Lung (tissue), 12 donors: ENCODE results near the gene BPNT1. TPM values are rescaled to one million over a fixed set of nuclear protein-coding genes. Genes with fewer than 3 reads are reported as not detected.

Experiments
- ATAC-seq: fragments of 200-7000 bp; cut with Tn5 transposase; one replicate; pipeline ENCODE4 v1.9.1; 2020; ENCODE audit warnings: moderate number of reproducible peaks; ENCODE audit not compliant: insufficient read depth, low FRiP score
- DNase-seq, 3 donors: peaks; one replicate each; pipeline ENCODE4 v3.0.0-alpha.2; 2013 to 2017
- H3K27ac ChIP-seq, 2 donors: one replicate each; pipeline ENCODE4 v1.5.1; 2013; ENCODE audit warnings: mild to moderate bottlenecking in 2 of 2, moderate library complexity in 2 of 2, control low read depth in 1 of 2, inconsistent platforms in 1 of 2, low read depth in 1 of 2, low read length in 1 of 2
- H3K27me3 ChIP-seq, 3 donors: one replicate each; pipeline ENCODE4 v1.5.1; 2013; ENCODE audit warnings: low read length in 2 of 3; ENCODE audit not compliant: control insufficient read depth in 3 of 3, insufficient read depth in 3 of 3
- H3K36me3 ChIP-seq, 4 donors: one replicate each; pipeline ENCODE4 v1.5.1; 2013; ENCODE audit warnings: low read length in 4 of 4, mild to moderate bottlenecking in 1 of 4, moderate library complexity in 1 of 4; ENCODE audit not compliant: control insufficient read depth in 4 of 4, insufficient read depth in 4 of 4
- H3K4me1 ChIP-seq, 5 donors: one replicate each; pipeline ENCODE4 v1.5.1; 2013; ENCODE audit warnings: low read length in 5 of 5, mild to moderate bottlenecking in 2 of 5, moderate library complexity in 1 of 5; ENCODE audit not compliant: control insufficient read depth in 5 of 5, insufficient read depth in 5 of 5
- H3K4me3 ChIP-seq: one replicate; pipeline ENCODE4 v1.5.1; 2013; ENCODE audit warnings: mild to moderate bottlenecking, control low read depth, moderate library complexity
- H3K9ac ChIP-seq, 2 donors: one replicate each; pipeline ENCODE4 v1.5.1; 2013; ENCODE audit warnings: low read length in 2 of 2, control low read depth in 1 of 2; ENCODE audit not compliant: insufficient read depth in 1 of 2
- H3K9me3 ChIP-seq, 4 donors: one replicate each; pipeline ENCODE4 v1.5.1; 2013; ENCODE audit warnings: low read length in 3 of 4, mild to moderate bottlenecking in 1 of 4, moderate library complexity in 1 of 4; ENCODE audit not compliant: control insufficient read depth in 4 of 4, insufficient read depth in 3 of 4
- CTCF ChIP-seq: IDR thresholded peaks from 2 replicates; pipeline ENCODE4 v1.5.1; 2012; ENCODE audit warnings: mild to moderate bottlenecking; ENCODE audit errors: control extremely low read depth, extremely low read depth
- WGBS, 2 donors: extraction: QIAGEN DNeasy Blood & Tissue Kit; methylation state at CpG; one replicate each; pipeline ENCODE4 v1.1.7; 2013; 5-methylcytosine and 5-hydroxymethylcytosine counted together
- polyA plus RNA-seq, 2 donors: library from polyadenylated mRNA; stranded (reverse); fragments of 200-250 nt; gene quantifications; one replicate each; pipeline ENCODE4 v1.2.1, GENCODE V29; 2013
- total RNA-seq, 2 donors: library from RNA; depleted of rRNA in 1 of 2; stranded (reverse); fragments of >200 nt in 1 of 2; gene quantifications; one replicate each; pipeline ENCODE4 v1.2.1, GENCODE V29; 2014 to 2021
- donor health status: control.
- donor health status: control.
- donor health status: Bipolar disorder and iron deficiency.
- donor health status: healthy.
- donor health status: DM: yes; HTN: yes; CAD: no.

The BPNT1 gene
- total and polyA plus RNA-seq, 4 donors: 15.9 to 28.1 (median 22.0) TPM

DNA sequence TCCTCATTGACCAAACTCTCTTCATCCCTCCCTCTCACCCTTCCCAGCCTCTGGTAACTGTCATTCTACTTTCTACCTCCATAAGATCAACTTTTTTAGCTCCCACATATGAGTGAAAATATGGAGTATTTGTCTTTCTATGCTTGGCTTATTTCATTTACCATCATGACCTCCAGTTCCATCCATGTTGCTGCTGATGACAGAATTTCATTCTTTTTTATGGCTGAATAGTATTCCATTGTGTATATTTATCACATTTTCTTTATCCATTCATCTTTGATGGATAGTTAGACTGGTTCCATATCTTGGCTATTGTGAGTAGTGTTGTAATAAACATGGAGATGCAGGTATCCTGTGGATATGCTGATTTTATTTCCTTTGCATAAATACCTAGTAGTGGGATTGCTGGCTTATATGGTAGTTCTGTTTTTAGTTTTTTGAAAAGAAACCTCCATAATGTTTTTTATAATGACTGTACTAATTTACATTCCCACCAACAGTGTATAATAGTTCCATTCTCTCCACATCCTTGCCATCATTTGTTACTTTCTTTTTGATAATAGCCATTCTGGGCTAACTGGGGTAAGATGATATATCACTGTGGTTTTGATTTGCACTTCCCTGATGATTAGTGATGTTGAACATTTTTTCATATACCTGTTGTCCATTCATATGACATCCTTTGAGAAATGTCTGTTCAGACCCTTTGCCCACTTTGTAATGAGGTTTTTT is 40.1 kb upstream of the BPNT1 start:
- no peak overlapping the region for H3K9ac ChIP-seq
- no peak for TF ChIP-seq CTCF
- H3K36me3 ChIP-seq: peaks cover 5 to 20% (median 15%) of the 10 kb centered on the region in 4 donors
- DNase-seq (no peak), ATAC-seq (no peak)
- H3K9me3 ChIP-seq: no peaks in the 10 kb centered on the region
- no peak overlapping the region for H3K27ac ChIP-seq
- no peaks in the 10 kb centered on the region for H3K27me3 ChIP-seq
- H3K4me3 ChIP-seq: no peak overlapping the region
- H3K4me1 ChIP-seq: no peaks in the 10 kb centered on the region

GRCh38 chr1:220127076-220127475 is 37.5 kb upstream of the BPNT1 start:
- H3K4me3 ChIP-seq: no peak overlapping the region
- TF ChIP-seq CTCF: no peak

GRCh38 chr1:220124542-220124941 is 35.0 kb upstream of the BPNT1 start:
- DNase-seq: no peak
- ATAC-seq: no peak
- Histone ChIP-seq H3K36me3 (peaks cover 4 to 20% (median 10%) of the 10 kb centered on the region in 4 donors), H3K4me3 (no peak overlapping the region), H3K9ac (no peak overlapping the region), H3K4me1 (peaks cover 0 to 2% (median 0%) of the 10 kb centered on the region in 5 donors), H3K27ac (no peak overlapping the region), H3K27me3 (no peaks in the 10 kb centered on the region), H3K9me3 (no peaks in the 10 kb centered on the region)
- no peak for TF ChIP-seq CTCF
- 20 to 23% methylated on average over 1 of the region's 1 CpG for WGBS, 2 donors

More at GRCh38 chr1:220127076-220127475, 37.5 kb upstream of the BPNT1 start:
- WGBS, 2 donors: 89 to 95% methylated on average over 3 of the region's 3 CpGs
- Histone ChIP-seq H3K9ac (no peak overlapping the region), H3K27ac (no peak overlapping the region), H3K9me3 (no peaks in the 10 kb centered on the region), H3K36me3 (peaks cover 5 to 17% (median 11%) of the 10 kb centered on the region in 4 donors), H3K27me3 (no peaks in the 10 kb centered on the region), H3K4me1 (peaks cover 0 to 2% (median 0%) of the 10 kb centered on the region in 5 donors)
- DNase-seq (no peak), ATAC-seq (no peak)

- no peak overlapping the region for H3K4me3 ChIP-seq
- DNase-seq (peak in 1 of 3 donors; percentile 11), ATAC-seq (no peak)
- H3K9me3 ChIP-seq: no peaks in the 10 kb centered on the region
- H3K9ac ChIP-seq: no peak overlapping the region
- no peaks in the 10 kb centered on the region for H3K27me3 ChIP-seq
- H3K4me1 ChIP-seq: peaks cover 0 to 2% (median 0%) of the 10 kb centered on the region in 5 donors
- H3K27ac ChIP-seq: no peak overlapping the region
- H3K36me3 ChIP-seq: peaks cover 4 to 20% (median 10%) of the 10 kb centered on the region in 4 donors
- TF ChIP-seq CTCF: no peak
These were observed 34.3 kb upstream of the BPNT1 start for GRCh38 chr1:220123889-220124288.
